Muscle layer of duodenum (tissue), 2 donors: ENCODE measurements around the gene PKNOX2.

ENCODE experiments used
- H3K27ac ChIP-seq: one replicate; pipeline ENCODE4 v1.7.0; 2013; ENCODE audit warnings: mild to moderate bottlenecking, low read length
- H3K27me3 ChIP-seq: one replicate; pipeline ENCODE4 v1.7.0; 2013; ENCODE audit warnings: low read depth, mild to moderate bottlenecking, control low read depth, low read length
- H3K36me3 ChIP-seq, 2 donors: one replicate each; pipeline ENCODE4 v1.7.0; 2013; ENCODE audit warnings: low read length in 2 of 2, control low read depth in 1 of 2, mild to moderate bottlenecking in 1 of 2; ENCODE audit not compliant: insufficient read depth in 2 of 2, control insufficient read depth in 1 of 2
- H3K4me1 ChIP-seq, 2 donors: one replicate each; pipeline ENCODE4 v1.7.0; 2013; ENCODE audit warnings: low read length in 2 of 2, mild to moderate bottlenecking in 2 of 2, control low read depth in 1 of 2, moderate library complexity in 1 of 2; ENCODE audit not compliant: insufficient read depth in 2 of 2, control insufficient read depth in 1 of 2
- H3K4me3 ChIP-seq, 2 donors: one replicate each; pipeline ENCODE4 v1.7.0; 2013; ENCODE audit warnings: low read length in 2 of 2, low read depth in 1 of 2, mild to moderate bottlenecking in 1 of 2
- H3K9me3 ChIP-seq, 2 donors: one replicate each; pipeline ENCODE4 v1.7.0; 2013; ENCODE audit warnings: low read length in 2 of 2, control low read depth in 1 of 2, mild to moderate bottlenecking in 1 of 2; ENCODE audit not compliant: control insufficient read depth in 1 of 2
- donor health status: healthy.

The PKNOX2 gene

GRCh38 chr11:125413226-125413625, 248.7 kb downstream of the PKNOX2 start:
- H3K4me3 ChIP-seq: no peak overlapping the region
- no peaks in the 10 kb centered on the region for H3K4me1 ChIP-seq
- peaks cover 0 to 8% of the 10 kb centered on the region in 2 donors for H3K36me3 ChIP-seq
- H3K27me3 ChIP-seq: no peaks in the 10 kb centered on the region
- H3K27ac ChIP-seq: no peak overlapping the region
- no peaks in the 10 kb centered on the region for H3K9me3 ChIP-seq

- Histone ChIP-seq H3K27ac (no peak overlapping the region), H3K4me3 (no peak overlapping the region), H3K36me3 (peaks cover 0 to 8% of the 10 kb centered on the region in 2 donors), H3K4me1 (no peaks in the 10 kb centered on the region), H3K9me3 (no peaks in the 10 kb centered on the region), H3K27me3 (no peaks in the 10 kb centered on the region)
These were observed 249.6 kb downstream of the PKNOX2 start for GRCh38 chr11:125414121-125414520.

- no peaks in the 10 kb centered on the region for H3K27me3 ChIP-seq
- no peak overlapping the region for H3K27ac ChIP-seq
These were observed 252.7 kb downstream of the PKNOX2 start for GRCh38 chr11:125416981-125417935.

GRCh38 chr11:125418396-125418795, 253.8 kb downstream of the PKNOX2 start:
- Histone ChIP-seq H3K36me3 (no peaks in the 10 kb centered on the region), H3K4me1 (no peaks in the 10 kb centered on the region), H3K9me3 (no peaks in the 10 kb centered on the region), H3K4me3 (no peak overlapping the region), H3K27me3 (no peaks in the 10 kb centered on the region), H3K27ac (no peak overlapping the region)

More at GRCh38 chr11:125416981-125417935, 252.7 kb downstream of the PKNOX2 start:
- Histone ChIP-seq H3K4me3 (no peak overlapping the region), H3K9me3 (no peaks in the 10 kb centered on the region), H3K4me1 (no peaks in the 10 kb centered on the region), H3K36me3 (peaks cover 0 to 3% of the 10 kb centered on the region in 2 donors)

- H3K4me1 ChIP-seq: peaks cover 0 to 4% of the 10 kb centered on the region in 2 donors
- no peak overlapping the region for H3K27ac ChIP-seq
- H3K36me3 ChIP-seq: no peaks in the 10 kb centered on the region
- H3K9me3 ChIP-seq: no peaks in the 10 kb centered on the region
- no peak overlapping the region for H3K4me3 ChIP-seq
- no peaks in the 10 kb centered on the region for H3K27me3 ChIP-seq
These were observed 258.1 kb downstream of the PKNOX2 start for GRCh38 chr11:125422681-125423080.

GRCh38 chr11:125423247-125423849, 258.8 kb downstream of the PKNOX2 start:
- H3K4me3 ChIP-seq: no peak overlapping the region
- H3K36me3 ChIP-seq: no peaks in the 10 kb centered on the region
- H3K4me1 ChIP-seq: peaks cover 0 to 4% of the 10 kb centered on the region in 2 donors
- H3K9me3 ChIP-seq: no peaks in the 10 kb centered on the region
- no peak overlapping the region for H3K27ac ChIP-seq
- H3K27me3 ChIP-seq: no peaks in the 10 kb centered on the region

GRCh38 chr11:125425601-125426000, 261.1 kb downstream of the PKNOX2 start:
- Histone ChIP-seq H3K4me3 (no peak overlapping the region), H3K9me3 (no peaks in the 10 kb centered on the region), H3K4me1 (peaks cover 0 to 4% of the 10 kb centered on the region in 2 donors), H3K27me3 (no peaks in the 10 kb centered on the region), H3K27ac (no peak overlapping the region), H3K36me3 (no peaks in the 10 kb centered on the region)

- no peaks in the 10 kb centered on the region for H3K27me3 ChIP-seq
- H3K4me1 ChIP-seq: peaks cover 0 to 4% of the 10 kb centered on the region in 2 donors
- H3K4me3 ChIP-seq: no peak overlapping the region
- no peak overlapping the region for H3K27ac ChIP-seq
- H3K36me3 ChIP-seq: no peaks in the 10 kb centered on the region
- H3K9me3 ChIP-seq: no peaks in the 10 kb centered on the region
These were observed 262.4 kb downstream of the PKNOX2 start for GRCh38 chr11:125426818-125427528.

- H3K36me3 ChIP-seq: no peaks in the 10 kb centered on the region
- peaks cover 0 to 4% of the 10 kb centered on the region in 2 donors for H3K4me1 ChIP-seq
- H3K27me3 ChIP-seq: no peaks in the 10 kb centered on the region
- no peaks in the 10 kb centered on the region for H3K9me3 ChIP-seq
- no peak overlapping the region for H3K27ac ChIP-seq
- no peak overlapping the region for H3K4me3 ChIP-seq
These were observed 264.1 kb downstream of the PKNOX2 start for GRCh38 chr11:125428486-125429173.

GRCh38 chr11:125429174-125429707, 264.7 kb downstream of the PKNOX2 start:
- Histone ChIP-seq H3K36me3 (no peaks in the 10 kb centered on the region), H3K27ac (no peak overlapping the region), H3K27me3 (no peaks in the 10 kb centered on the region), H3K4me1 (peaks cover 0 to 4% of the 10 kb centered on the region in 2 donors), H3K4me3 (no peak overlapping the region), H3K9me3 (no peaks in the 10 kb centered on the region)
